K562 (cell line): ENCODE data around the gene POU3F1. TPM values are rescaled to one million over a fixed set of nuclear protein-coding genes. Genes with fewer than 3 reads are reported as not detected.
A peak's percentile ranks its signal among the peaks of the same experiment; 100 is the strongest.

Experiments used
- ARNT ChIP-seq, 2 experiments: fragments of 450-650 bp; IDR thresholded peaks; 2 replicates each; pipeline ENCODE4 v1.6.1; 2016; ENCODE audit warnings: mild to moderate bottlenecking in 1 of 2
- LARP7 ChIP-seq: fragments of 450-650 bp; IDR thresholded peaks from 2 replicates; pipeline ENCODE4 v1.6.1; 2016
- PHF21A ChIP-seq: fragments of 450-650 bp; IDR thresholded peaks from 2 replicates; pipeline ENCODE4 v1.6.1; 2017; ENCODE audit warnings: low read depth, borderline replicate concordance
- RBM14 ChIP-seq: fragments of 200-400 bp; formaldehyde crosslinking; IDR thresholded peaks from 2 replicates; pipeline ENCODE4 v1.6.1; 2018; ENCODE audit warnings: low read depth, mild to moderate bottlenecking, low read length, moderate library complexity, borderline replicate concordance; ENCODE audit not compliant: insufficient read depth
- RFX5 ChIP-seq: IDR thresholded peaks from 2 replicates; pipeline ENCODE4 v1.6.1; 2011; ENCODE audit warnings: low read depth, mild to moderate bottlenecking, improper control_type of control experiment, low read length
- SRSF9 ChIP-seq: fragments of 200-400 bp; formaldehyde crosslinking; IDR thresholded peaks from 2 replicates; pipeline ENCODE4 v1.6.1; 2017; ENCODE audit warnings: low read depth, low read length, borderline replicate concordance
- polyA plus RNA-seq, 8 experiments: library from polyadenylated mRNA; depleted of rRNA in 4 of 8; stranded (reverse) in 5 of 8; unstranded in 3 of 8; fragments of >200 nt; fragmentation: Nextera tagmentation in 2 of 8; fragmentation: Illumina TruSeq in 1 of 8; extraction: Ambion mirVana in 2 of 8; extraction: Trizol in 1 of 8; gene quantifications; 2 replicates each; pipeline versions ENCODE4 v1.2.1 to v1.2.3, GENCODE V29; 2011 to 2014; ENCODE audit warnings: inconsistent platforms in 1 of 8, missing spikeins in 1 of 8
- total RNA-seq, 7 experiments: library from RNA; depleted of rRNA in 6 of 7; stranded (reverse); fragments of >200 nt in 6 of 7; fragmentation: Illumina TruSeq in 2 of 7; extraction: Trizol in 2 of 7; gene quantifications; 2 replicates each; pipeline versions ENCODE4 v1.2.1 to v1.2.3, GENCODE V29; 2011 to 2021; ENCODE audit warnings: low replicate concordance in 1 of 7
- TF ChIP-seq, protein P1 (sequence below): sonication (generic); IDR thresholded peaks from 2 replicates; pipeline ENCODE4 v1.6.1; 2016
- TF ChIP-seq, protein P2 (sequence below): fragments of 450-650 bp; IDR thresholded peaks from 2 replicates; pipeline ENCODE4 v1.6.1; 2016; ENCODE audit warnings: low read depth
- TF ChIP-seq, protein P3 (sequence below): sonication (generic); formaldehyde crosslinking; IDR thresholded peaks from 2 replicates; pipeline ENCODE4 v1.8.0; 2022; ENCODE audit warnings: missing genetic modification reagents, mild to moderate bottlenecking, borderline replicate concordance
- TF ChIP-seq, protein P4 (sequence below): sonication (generic); formaldehyde crosslinking; IDR thresholded peaks from 2 replicates; pipeline ENCODE4 v1.8.0; 2023; ENCODE audit warnings: mild to moderate bottlenecking, missing genetic modification reagents
- TF ChIP-seq, protein P5 (sequence below): sonication (generic); formaldehyde crosslinking; IDR thresholded peaks from 2 replicates; pipeline ENCODE4 v1.4.0; 2020; ENCODE audit warnings: mild to moderate bottlenecking, missing genetic modification reagents

The POU3F1 gene
- total and polyA plus RNA-seq, 9 of the 15 experiments (the other 6 are each of a cell fraction or from before 2014, with no cell fraction given) = 0.09 TPM; not detected in 8

DNA sequence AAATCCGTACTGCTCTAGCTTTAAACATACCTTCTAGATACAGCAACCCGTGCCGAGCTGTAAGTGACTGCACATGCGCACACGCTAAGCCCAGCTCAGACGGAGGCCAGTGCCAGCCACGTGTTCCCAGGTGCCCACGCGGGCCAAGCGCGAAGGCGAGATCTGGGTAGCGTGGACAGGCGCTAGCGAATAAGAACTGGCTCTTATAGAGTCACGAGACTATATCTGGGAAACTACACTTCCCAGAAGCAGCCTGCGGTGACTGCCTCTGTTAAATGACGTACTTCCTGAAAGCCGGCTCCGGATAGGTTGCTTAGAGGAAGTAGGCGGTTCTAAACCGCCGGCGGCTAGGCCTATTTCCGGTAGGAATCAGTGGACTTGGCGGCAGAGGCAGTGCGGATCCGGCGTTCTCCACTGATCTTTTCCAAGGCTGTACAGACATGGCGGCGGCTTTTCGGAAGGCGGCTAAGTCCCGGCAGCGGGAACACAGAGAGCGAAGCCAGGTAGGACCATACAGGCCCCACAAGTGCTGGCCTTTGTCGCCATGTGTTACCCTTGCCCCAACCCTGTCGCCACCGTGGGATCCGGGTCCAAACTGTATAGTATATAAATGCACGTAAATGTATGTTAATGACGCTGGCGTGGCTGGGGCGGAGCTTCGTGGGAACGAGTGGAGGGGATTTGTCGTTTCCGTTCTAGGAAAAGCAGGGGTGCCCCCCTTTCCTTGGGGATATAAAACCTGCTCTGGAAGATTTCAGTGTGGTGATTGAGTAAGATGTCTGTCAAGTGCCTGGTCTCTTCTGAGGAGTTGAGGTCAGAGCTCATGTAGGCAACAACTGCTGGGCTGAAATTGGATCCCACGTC is 34.0 kb downstream of the POU3F1 start, which contains the start of gene UTP11 (continued):
- TF ChIP-seq, protein P1, sequence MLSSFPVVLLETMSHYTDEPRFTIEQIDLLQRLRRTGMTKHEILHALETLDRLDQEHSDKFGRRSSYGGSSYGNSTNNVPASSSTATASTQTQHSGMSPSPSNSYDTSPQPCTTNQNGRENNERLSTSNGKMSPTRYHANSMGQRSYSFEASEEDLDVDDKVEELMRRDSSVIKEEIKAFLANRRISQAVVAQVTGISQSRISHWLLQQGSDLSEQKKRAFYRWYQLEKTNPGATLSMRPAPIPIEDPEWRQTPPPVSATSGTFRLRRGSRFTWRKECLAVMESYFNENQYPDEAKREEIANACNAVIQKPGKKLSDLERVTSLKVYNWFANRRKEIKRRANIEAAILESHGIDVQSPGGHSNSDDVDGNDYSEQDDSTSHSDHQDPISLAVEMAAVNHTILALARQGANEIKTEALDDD = no peak
- TF ChIP-seq PHF21A (no peak), SRSF9 (no peak), LARP7 (no peak), RFX5 (no peak), RBM14 (no peak), ARNT (IDR thresholded peaks at IDR 0.05) (peak in 1 of 2 experiments; percentile 97; a peak in 2 of 4 replicates)
- TF ChIP-seq, protein P2, sequence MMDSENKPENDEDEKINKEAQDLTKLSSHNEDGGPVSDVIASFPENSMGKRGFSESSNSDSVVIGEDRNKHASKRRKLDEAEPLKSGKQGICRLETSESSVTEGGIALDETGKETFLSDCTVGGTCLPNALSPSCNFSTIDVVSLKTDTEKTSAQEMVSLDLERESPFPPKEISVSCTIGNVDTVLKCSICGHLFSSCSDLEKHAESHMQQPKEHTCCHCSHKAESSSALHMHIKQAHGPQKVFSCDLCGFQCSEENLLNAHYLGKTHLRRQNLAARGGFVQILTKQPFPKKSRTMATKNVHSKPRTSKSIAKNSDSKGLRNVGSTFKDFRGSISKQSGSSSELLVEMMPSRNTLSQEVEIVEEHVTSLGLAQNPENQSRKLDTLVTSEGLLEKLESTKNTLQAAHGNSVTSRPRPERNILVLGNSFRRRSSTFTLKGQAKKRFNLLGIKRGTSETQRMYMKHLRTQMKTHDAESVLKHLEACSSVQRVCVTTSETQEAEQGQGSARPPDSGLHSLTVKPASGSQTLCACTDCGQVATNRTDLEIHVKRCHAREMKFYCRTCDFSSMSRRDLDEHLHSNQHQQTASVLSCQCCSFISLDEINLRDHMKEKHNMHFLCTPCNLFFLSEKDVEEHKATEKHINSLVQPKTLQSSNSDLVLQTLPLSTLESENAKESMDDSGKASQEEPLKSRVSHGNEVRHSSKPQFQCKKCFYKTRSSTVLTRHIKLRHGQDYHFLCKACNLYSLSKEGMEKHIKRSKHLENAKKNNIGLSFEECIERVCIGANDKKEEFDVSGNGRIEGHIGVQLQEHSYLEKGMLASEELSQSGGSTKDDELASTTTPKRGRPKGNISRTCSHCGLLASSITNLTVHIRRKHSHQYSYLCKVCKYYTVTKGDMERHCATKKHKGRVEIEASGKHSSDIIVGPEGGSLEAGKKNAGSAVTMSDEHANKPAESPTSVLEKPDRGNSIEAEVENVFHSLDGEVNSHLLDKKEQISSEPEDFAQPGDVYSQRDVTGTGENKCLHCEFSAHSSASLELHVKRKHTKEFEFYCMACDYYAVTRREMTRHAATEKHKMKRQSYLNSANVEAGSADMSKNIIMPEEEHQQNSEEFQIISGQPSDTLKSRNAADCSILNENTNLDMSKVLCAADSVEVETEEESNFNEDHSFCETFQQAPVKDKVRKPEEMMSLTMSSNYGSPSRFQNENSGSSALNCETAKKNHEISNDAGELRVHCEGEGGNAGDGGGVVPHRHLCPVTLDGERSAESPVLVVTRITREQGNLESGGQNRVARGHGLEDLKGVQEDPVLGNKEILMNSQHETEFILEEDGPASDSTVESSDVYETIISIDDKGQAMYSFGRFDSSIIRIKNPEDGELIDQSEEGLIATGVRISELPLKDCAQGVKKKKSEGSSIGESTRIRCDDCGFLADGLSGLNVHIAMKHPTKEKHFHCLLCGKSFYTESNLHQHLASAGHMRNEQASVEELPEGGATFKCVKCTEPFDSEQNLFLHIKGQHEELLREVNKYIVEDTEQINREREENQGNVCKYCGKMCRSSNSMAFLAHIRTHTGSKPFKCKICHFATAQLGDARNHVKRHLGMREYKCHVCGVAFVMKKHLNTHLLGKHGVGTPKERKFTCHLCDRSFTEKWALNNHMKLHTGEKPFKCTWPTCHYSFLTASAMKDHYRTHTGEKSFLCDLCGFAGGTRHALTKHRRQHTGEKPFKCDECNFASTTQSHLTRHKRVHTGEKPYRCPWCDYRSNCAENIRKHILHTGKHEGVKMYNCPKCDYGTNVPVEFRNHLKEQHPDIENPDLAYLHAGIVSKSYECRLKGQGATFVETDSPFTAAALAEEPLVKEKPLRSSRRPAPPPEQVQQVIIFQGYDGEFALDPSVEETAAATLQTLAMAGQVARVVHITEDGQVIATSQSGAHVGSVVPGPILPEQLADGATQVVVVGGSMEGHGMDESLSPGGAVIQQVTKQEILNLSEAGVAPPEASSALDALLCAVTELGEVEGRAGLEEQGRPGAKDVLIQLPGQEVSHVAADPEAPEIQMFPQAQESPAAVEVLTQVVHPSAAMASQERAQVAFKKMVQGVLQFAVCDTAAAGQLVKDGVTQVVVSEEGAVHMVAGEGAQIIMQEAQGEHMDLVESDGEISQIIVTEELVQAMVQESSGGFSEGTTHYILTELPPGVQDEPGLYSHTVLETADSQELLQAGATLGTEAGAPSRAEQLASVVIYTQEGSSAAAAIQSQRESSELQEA = no peak
- TF ChIP-seq, protein P3, sequence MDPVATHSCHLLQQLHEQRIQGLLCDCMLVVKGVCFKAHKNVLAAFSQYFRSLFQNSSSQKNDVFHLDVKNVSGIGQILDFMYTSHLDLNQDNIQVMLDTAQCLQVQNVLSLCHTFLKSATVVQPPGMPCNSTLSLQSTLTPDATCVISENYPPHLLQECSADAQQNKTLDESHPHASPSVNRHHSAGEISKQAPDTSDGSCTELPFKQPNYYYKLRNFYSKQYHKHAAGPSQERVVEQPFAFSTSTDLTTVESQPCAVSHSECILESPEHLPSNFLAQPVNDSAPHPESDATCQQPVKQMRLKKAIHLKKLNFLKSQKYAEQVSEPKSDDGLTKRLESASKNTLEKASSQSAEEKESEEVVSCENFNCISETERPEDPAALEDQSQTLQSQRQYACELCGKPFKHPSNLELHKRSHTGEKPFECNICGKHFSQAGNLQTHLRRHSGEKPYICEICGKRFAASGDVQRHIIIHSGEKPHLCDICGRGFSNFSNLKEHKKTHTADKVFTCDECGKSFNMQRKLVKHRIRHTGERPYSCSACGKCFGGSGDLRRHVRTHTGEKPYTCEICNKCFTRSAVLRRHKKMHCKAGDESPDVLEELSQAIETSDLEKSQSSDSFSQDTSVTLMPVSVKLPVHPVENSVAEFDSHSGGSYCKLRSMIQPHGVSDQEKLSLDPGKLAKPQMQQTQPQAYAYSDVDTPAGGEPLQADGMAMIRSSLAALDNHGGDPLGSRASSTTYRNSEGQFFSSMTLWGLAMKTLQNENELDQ (CRISPR knock-in tag) = peak; percentile 44; the same call in 1 of the 2 replicates
- TF ChIP-seq, protein P4, sequence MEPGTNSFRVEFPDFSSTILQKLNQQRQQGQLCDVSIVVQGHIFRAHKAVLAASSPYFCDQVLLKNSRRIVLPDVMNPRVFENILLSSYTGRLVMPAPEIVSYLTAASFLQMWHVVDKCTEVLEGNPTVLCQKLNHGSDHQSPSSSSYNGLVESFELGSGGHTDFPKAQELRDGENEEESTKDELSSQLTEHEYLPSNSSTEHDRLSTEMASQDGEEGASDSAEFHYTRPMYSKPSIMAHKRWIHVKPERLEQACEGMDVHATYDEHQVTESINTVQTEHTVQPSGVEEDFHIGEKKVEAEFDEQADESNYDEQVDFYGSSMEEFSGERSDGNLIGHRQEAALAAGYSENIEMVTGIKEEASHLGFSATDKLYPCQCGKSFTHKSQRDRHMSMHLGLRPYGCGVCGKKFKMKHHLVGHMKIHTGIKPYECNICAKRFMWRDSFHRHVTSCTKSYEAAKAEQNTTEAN (CRISPR knock-in tag) = no peak; the same call in 1 of the 2 replicates
- TF ChIP-seq, protein P5, sequence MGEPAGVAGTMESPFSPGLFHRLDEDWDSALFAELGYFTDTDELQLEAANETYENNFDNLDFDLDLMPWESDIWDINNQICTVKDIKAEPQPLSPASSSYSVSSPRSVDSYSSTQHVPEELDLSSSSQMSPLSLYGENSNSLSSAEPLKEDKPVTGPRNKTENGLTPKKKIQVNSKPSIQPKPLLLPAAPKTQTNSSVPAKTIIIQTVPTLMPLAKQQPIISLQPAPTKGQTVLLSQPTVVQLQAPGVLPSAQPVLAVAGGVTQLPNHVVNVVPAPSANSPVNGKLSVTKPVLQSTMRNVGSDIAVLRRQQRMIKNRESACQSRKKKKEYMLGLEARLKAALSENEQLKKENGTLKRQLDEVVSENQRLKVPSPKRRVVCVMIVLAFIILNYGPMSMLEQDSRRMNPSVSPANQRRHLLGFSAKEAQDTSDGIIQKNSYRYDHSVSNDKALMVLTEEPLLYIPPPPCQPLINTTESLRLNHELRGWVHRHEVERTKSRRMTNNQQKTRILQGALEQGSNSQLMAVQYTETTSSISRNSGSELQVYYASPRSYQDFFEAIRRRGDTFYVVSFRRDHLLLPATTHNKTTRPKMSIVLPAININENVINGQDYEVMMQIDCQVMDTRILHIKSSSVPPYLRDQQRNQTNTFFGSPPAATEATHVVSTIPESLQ (CRISPR knock-in tag) = peak; percentile 100
